H1 (cell line): ENCODE results near the gene STRN4. TPM values are rescaled to one million over a fixed set of nuclear protein-coding genes. Genes with fewer than 3 reads are reported as not detected.

Experiments
- CTCF ChIA-PET: fragments of 300-600 bp; sonication (Branson Sonifier 250); formaldehyde crosslinking; loops from one replicate; lab custom pipeline; 2021; ENCODE audit not compliant: partially characterized antibody; lab: Charles Lee
- POLR2A ChIA-PET: fragments of 300-600 bp; sonication (Branson Sonifier 250); formaldehyde crosslinking; loops from one replicate; lab custom pipeline; 2021; ENCODE audit warnings: inconsistent platforms; ENCODE audit not compliant: partially characterized antibody; lab: Charles Lee
- DNase-seq, 2 experiments: peaks; one replicate each; pipeline versions ENCODE4 v3.0.0 to v3.0.0-alpha.2; 2010 to 2022; ENCODE audit warnings: low spot score in 2 of 2, low read depth in 1 of 2, mixed read lengths in 1 of 2
- FAIRE-seq: peaks from 2 replicates; lab custom pipeline; 2011; peaks lifted over from hg19 to GRCh38; lab: Jason Lieb, UNC
- H2AFZ ChIP-seq: 2 replicates; pipeline ENCODE4 v1.8.1; 2012; ENCODE audit warnings: low read length, inconsistent platforms
- H2AK5ac ChIP-seq: 2 replicates; pipeline ENCODE4 v1.6.1; 2013; ENCODE audit warnings: low read depth, low read length
- H2BK120ac ChIP-seq: replicated peaks from 2 replicates; pipeline ENCODE3; 2013; ENCODE audit warnings: low read depth, low read length, inconsistent platforms
- H2BK12ac ChIP-seq: 2 replicates; pipeline ENCODE4 v1.6.1; 2013; ENCODE audit warnings: low read depth, low read length
- H2BK15ac ChIP-seq: 2 replicates; pipeline ENCODE4 v1.6.1; 2013; ENCODE audit warnings: low read length
- H2BK20ac ChIP-seq: 2 replicates; pipeline ENCODE4 v1.6.1; 2013; ENCODE audit warnings: low read length
- H2BK5ac ChIP-seq: 2 replicates; pipeline ENCODE4 v1.6.1; 2013; ENCODE audit warnings: low read depth, low read length
- H3K14ac ChIP-seq: 2 replicates; pipeline ENCODE4 v1.6.1; 2013; ENCODE audit warnings: inconsistent platforms; ENCODE audit not compliant: insufficient read length
- H3K18ac ChIP-seq: 2 replicates; pipeline ENCODE4 v1.6.1; 2013; ENCODE audit warnings: low read length; ENCODE audit errors: extremely low read depth
- H3K23ac ChIP-seq: 2 replicates; pipeline ENCODE4 v1.6.1; 2013; ENCODE audit warnings: inconsistent platforms; ENCODE audit not compliant: insufficient read length
- H3K23me2 ChIP-seq: 2 replicates; pipeline ENCODE4 v1.6.1; 2013; ENCODE audit warnings: low read depth, low read length
- H3K27ac ChIP-seq: 2 replicates; pipeline ENCODE4 v1.6.1; 2011; ENCODE audit warnings: low read depth, low read length, inconsistent platforms
- H3K27me3 ChIP-seq, 4 experiments: replicated peaks in 1 of 4; 1 replicate in 1 of 4; 2 replicates in 3 of 4; pipeline versions ENCODE4 v1.6.1 to v1.8.1; 2011 to 2013; ENCODE audit warnings: low read length in 3 of 4, mild to moderate bottlenecking in 3 of 4, inconsistent platforms in 2 of 4, mixed read lengths in 2 of 4, moderate library complexity in 1 of 4; ENCODE audit not compliant: control insufficient read depth in 3 of 4, insufficient read depth in 3 of 4; ENCODE audit errors: extremely low read depth in 1 of 4
- H3K36me3 ChIP-seq, 4 experiments: 2 replicates each; pipeline versions ENCODE4 v1.6.1 to v1.8.1; 2011 to 2013; ENCODE audit warnings: mild to moderate bottlenecking in 4 of 4, low read length in 3 of 4, moderate library complexity in 2 of 4, control low read depth in 1 of 4, inconsistent platforms in 1 of 4; ENCODE audit not compliant: insufficient read depth in 4 of 4, control insufficient read depth in 2 of 4
- H3K4ac ChIP-seq: replicated peaks from 2 replicates; pipeline ENCODE3; 2013; ENCODE audit warnings: low read length, low read depth, mixed read lengths, inconsistent platforms; ENCODE audit not compliant: insufficient read length
- H3K4me1 ChIP-seq, 4 experiments: replicated peaks in 1 of 4; 1 replicate in 1 of 4; 2 replicates in 3 of 4; pipeline versions ENCODE4 v1.6.1 to v1.8.1; 2011 to 2013; ENCODE audit warnings: low read length in 3 of 4, inconsistent platforms in 2 of 4, mixed read lengths in 1 of 4; ENCODE audit not compliant: insufficient read depth in 4 of 4, control insufficient read depth in 3 of 4
- H3K4me2 ChIP-seq, 2 experiments: 2 replicates each; pipeline versions ENCODE4 v1.6.1 to v1.8.1; 2011 to 2013; ENCODE audit warnings: low read depth in 2 of 2, low read length in 2 of 2, control low read depth in 1 of 2, inconsistent platforms in 1 of 2, mild to moderate bottlenecking in 1 of 2; ENCODE audit not compliant: insufficient read depth in 1 of 2
- H3K4me3 ChIP-seq, 4 experiments: fragments of 200-600, 300-600 bp in 1 of 4; sonication (generic), shearing (Covaris generic), sonication (Bioruptor Twin) in 1 of 4; 2 replicates each; pipeline versions ENCODE4 v1.5.1 to v1.8.1; 2011 to 2016; ENCODE audit warnings: low read length in 4 of 4, low read depth in 3 of 4, control low read depth in 2 of 4, inconsistent platforms in 2 of 4, mild to moderate bottlenecking in 2 of 4, mixed read lengths in 1 of 4, moderate library complexity in 1 of 4; ENCODE audit not compliant: insufficient read depth in 2 of 4; ENCODE audit errors: extremely low read depth in 1 of 4
- H3K56ac ChIP-seq: replicated peaks from 2 replicates; pipeline ENCODE3; 2013; ENCODE audit warnings: low read depth, mild to moderate bottlenecking, mixed read lengths, low read length, inconsistent platforms; ENCODE audit not compliant: insufficient read length
- H3K79me1 ChIP-seq: 2 replicates; pipeline ENCODE4 v1.6.1; 2013; ENCODE audit warnings: low read depth, low read length, control low read depth
- H3K79me2 ChIP-seq, 2 experiments: 2 replicates each; pipeline versions ENCODE4 v1.6.1 to v1.8.1; 2012 to 2013; ENCODE audit warnings: low read length in 2 of 2, mild to moderate bottlenecking in 2 of 2, inconsistent platforms in 1 of 2; ENCODE audit not compliant: insufficient read depth in 2 of 2, control insufficient read depth in 1 of 2
- H3K9ac ChIP-seq, 4 experiments: replicated peaks in 1 of 4; 1 replicate in 1 of 4; 2 replicates in 3 of 4; pipeline versions ENCODE4 v1.6.1 to v1.8.1; 2011 to 2013; ENCODE audit warnings: low read depth in 3 of 4, low read length in 3 of 4, control low read depth in 2 of 4, mild to moderate bottlenecking in 2 of 4, moderate library complexity in 2 of 4, inconsistent platforms in 1 of 4; ENCODE audit errors: extremely low read depth in 1 of 4
- H3K9me3 ChIP-seq, 2 experiments: 2 replicates each; pipeline versions ENCODE4 v1.6.1 to v1.8.1; 2012 to 2013; ENCODE audit warnings: mild to moderate bottlenecking in 2 of 2, moderate library complexity in 2 of 2, control low read depth in 1 of 2, inconsistent platforms in 1 of 2, low read depth in 1 of 2, low read length in 1 of 2, mixed read lengths in 1 of 2; ENCODE audit not compliant: insufficient read depth in 2 of 2
- H4K20me1 ChIP-seq, 2 experiments: replicated peaks in 1 of 2; 2 replicates each; pipeline versions ENCODE3 to v1.8.1; 2011 to 2013; ENCODE audit warnings: inconsistent platforms in 2 of 2, low read length in 2 of 2, mild to moderate bottlenecking in 1 of 2; ENCODE audit not compliant: insufficient read depth in 2 of 2, control insufficient read depth in 1 of 2
- H4K5ac ChIP-seq: 2 replicates; pipeline ENCODE4 v1.6.1; 2013; ENCODE audit warnings: low read length, low read depth, mixed read lengths, inconsistent platforms; ENCODE audit not compliant: insufficient read length
- H4K8ac ChIP-seq: 2 replicates; pipeline ENCODE4 v1.8.0; 2013; ENCODE audit warnings: mild to moderate bottlenecking, moderate library complexity, low read length, inconsistent platforms; ENCODE audit not compliant: insufficient read depth; ENCODE audit errors: extremely low read depth
- H4K91ac ChIP-seq: replicated peaks from 2 replicates; pipeline ENCODE3; 2013; ENCODE audit warnings: low read length, mixed read lengths, inconsistent platforms; ENCODE audit not compliant: insufficient read length
- BRCA1 ChIP-seq: IDR thresholded peaks from 2 replicates; pipeline ENCODE4 v1.6.1; 2012; ENCODE audit warnings: low read depth, low read length, improper control_type of control experiment
- CBX5 ChIP-seq: fragments of 300-800, 300-1000 bp; sonication (generic); IDR thresholded peaks from 2 replicates; pipeline ENCODE4 v1.7.1; 2016; ENCODE audit warnings: antibody characterized with exemption, low read length, low read depth
- CHD1 ChIP-seq: IDR thresholded peaks from 2 replicates; pipeline ENCODE4 v1.6.1; 2012; ENCODE audit warnings: low read depth, low read length, improper control_type of control experiment
- EP300 ChIP-seq, 2 experiments: IDR thresholded peaks; 1 replicate in 1 of 2; 2 replicates in 1 of 2; pipeline ENCODE4 v1.6.1; 2011 to 2012; ENCODE audit warnings: low read depth in 2 of 2, low read length in 2 of 2, mild to moderate bottlenecking in 2 of 2, borderline replicate concordance in 1 of 2, inconsistent platforms in 1 of 2, moderate library complexity in 1 of 2
- HDAC2 ChIP-seq, 2 experiments: fragments of 300-600 bp in 1 of 2; sonication (generic) in 1 of 2; IDR thresholded peaks; 2 replicates each; pipeline ENCODE4 v1.6.1; 2011 to 2012; ENCODE audit warnings: low read depth in 2 of 2, low read length in 2 of 2, mild to moderate bottlenecking in 2 of 2, moderate library complexity in 2 of 2, borderline replicate concordance in 1 of 2, inconsistent platforms in 1 of 2
- NRF1 ChIP-seq: IDR thresholded peaks from 2 replicates; pipeline ENCODE4 v1.6.1; 2011; ENCODE audit warnings: mild to moderate bottlenecking, low read depth, low read length, improper control_type of control experiment
- POU5F1 ChIP-seq: IDR thresholded peaks from 2 replicates; pipeline ENCODE4 v1.6.1; 2011; ENCODE audit warnings: low read depth, mild to moderate bottlenecking, low read length, moderate library complexity
- SP2 ChIP-seq: IDR thresholded peaks from 2 replicates; pipeline ENCODE4 v1.6.1; 2012; ENCODE audit warnings: mild to moderate bottlenecking, low read length, inconsistent platforms
- SUZ12 ChIP-seq: fragments of 200-600 bp; sonication (generic); IDR thresholded peaks from 2 replicates; pipeline ENCODE4 v1.6.1; 2012; ENCODE audit warnings: mild to moderate bottlenecking, inconsistent platforms, low read length, moderate library complexity, mixed read lengths
- WGBS, 2 experiments: shearing (Covaris generic) in 1 of 2; methylation state at CpG; one replicate each; pipeline versions ENCODE4 v1.1.6 to v1.1.7; 2013 to 2015; ENCODE audit warnings: low lambda C conversion rate in 2 of 2, mixed read lengths in 2 of 2, inconsistent platforms in 1 of 2, low coverage in 1 of 2, missing lambda C conversion rate in 1 of 2; ENCODE audit not compliant: insufficient replicate concordance in 2 of 2, insufficient coverage in 1 of 2, insufficient read length in 1 of 2; ENCODE audit errors: extremely low coverage in 1 of 2, missing lambda C conversion rate in 1 of 2; 5-methylcytosine and 5-hydroxymethylcytosine counted together
- polyA plus RNA-seq, 7 experiments: library from polyadenylated mRNA; depleted of rRNA in 3 of 7; stranded (reverse) in 5 of 7; unstranded in 2 of 7; fragments of >200 nt in 5 of 7; fragments of 200-250 nt in 2 of 7; gene quantifications; 1 replicate in 5 of 7; 2 replicates in 1 of 7; 4 replicates in 1 of 7; pipeline versions ENCODE4 v1.2.1 to v1.2.3, GENCODE V29; 2011 to 2013; ENCODE audit warnings: missing spikeins in 2 of 7, mixed read lengths in 2 of 7
- total RNA-seq: library from RNA; stranded (reverse); fragmentation: NEBNext Ultra II Directional; extraction: Animal tissue kit (Norgen Biotek cat#: 25700); gene quantifications from 2 replicates; pipeline ENCODE4 v1.2.1, GENCODE V29; 2021
- TF ChIP-seq, protein P1 (sequence below): IDR thresholded peaks from 2 replicates; pipeline ENCODE4 v1.6.1; 2012; ENCODE audit warnings: inconsistent platforms
- TF ChIP-seq, protein P2 (sequence below): IDR thresholded peaks from 2 replicates; pipeline ENCODE4 v1.6.1; 2012; ENCODE audit warnings: low read length, inconsistent platforms

STRN4 gene
- total and polyA plus RNA-seq, 2 of the 8 experiments (the other 6 are each of a cell fraction or from before 2014, with no cell fraction given) = 120 to 187 TPM

DNA sequence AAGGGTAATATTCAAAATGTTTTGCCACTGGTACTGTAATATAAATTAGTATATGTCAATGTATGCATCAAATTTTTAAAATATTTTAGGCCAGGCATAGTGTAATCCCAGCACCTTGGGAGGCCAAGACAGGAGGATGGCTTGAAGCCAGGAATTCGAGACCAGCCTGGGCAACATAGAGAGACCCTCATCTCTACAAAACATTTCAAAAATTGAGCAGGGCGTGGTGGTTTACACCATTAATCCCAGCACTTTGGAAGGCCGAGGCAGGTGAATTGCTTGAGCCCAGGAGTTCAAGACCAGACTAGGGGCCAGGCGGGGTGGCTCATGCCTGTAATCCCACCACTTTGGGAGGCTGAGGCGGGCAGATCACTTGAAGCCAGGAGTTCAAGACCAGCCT lies 14.1 kb upstream of the STRN4 start:
- CTCF ChIA-PET = interaction anchor here (1.0 to 1.2 kb wide), 2 partner anchors 12 to 19 kb away, joined by 3 read pairs; no protein-coding TSS in a partner anchor
- H2BK20ac ChIP-seq = no peak overlapping the region
- no peak overlapping the region for H2BK120ac ChIP-seq
- H3K27ac ChIP-seq = no peak overlapping the region
- H3K14ac ChIP-seq = no peak overlapping the region
- H3K4ac ChIP-seq = no peak overlapping the region
- POLR2A ChIA-PET = interaction anchor here (1.0 to 4.0 kb wide), 4 partner anchors 12 to 28 kb away, joined by 4 to 14 read pairs (median 5); partner anchors contain the start of gene SLC1A5
- H3K79me2 ChIP-seq = no peaks in the 10 kb centered on the region
- H3K27me3 ChIP-seq = no peaks in the 10 kb centered on the region
- H3K18ac ChIP-seq = no peak overlapping the region
- H4K20me1 ChIP-seq = peaks cover 6 to 7% of the 10 kb centered on the region in 2 experiments
- no peak overlapping the region for H3K4me2 ChIP-seq
- no peak overlapping the region for H2BK12ac ChIP-seq
- H3K23me2 ChIP-seq = no peaks in the 10 kb centered on the region
- H2AK5ac ChIP-seq = no peak overlapping the region
- H2BK5ac ChIP-seq = no peak overlapping the region
- no peak overlapping the region for H3K23ac ChIP-seq
- DNase-seq = no peak
- H3K4me3 ChIP-seq = no peak overlapping the region
- FAIRE-seq = no peak
- no peaks in the 10 kb centered on the region; a peak in 1 of 4 replicates for H3K9me3 ChIP-seq
- no peak overlapping the region for H2BK15ac ChIP-seq
- H4K5ac ChIP-seq = no peak overlapping the region
- H3K4me1 ChIP-seq = peaks cover 0 to 5% (median 0%) of the 10 kb centered on the region in 4 experiments; a peak in 4 of 7 replicates
- H3K56ac ChIP-seq = no peak overlapping the region
- WGBS, 2 experiments = 82% methylated on average over 5 of the region's 5 CpGs; no CpG with 5 or more reads in 1 of the 2 experiments
- no peak overlapping the region for H4K91ac ChIP-seq
- no peak overlapping the region for H2AFZ ChIP-seq
- H3K36me3 ChIP-seq = peaks cover 0 to 14% (median 3%) of the 10 kb centered on the region in 4 experiments; a peak in 2 of 8 replicates
- no peak overlapping the region for H4K8ac ChIP-seq
- no peaks in the 10 kb centered on the region for H3K79me1 ChIP-seq
- no peak overlapping the region for H3K9ac ChIP-seq
- TF ChIP-seq SP2 = no peak
- no peak for TF ChIP-seq SUZ12
- no peak for TF ChIP-seq CBX5
- TF ChIP-seq, protein P1, sequence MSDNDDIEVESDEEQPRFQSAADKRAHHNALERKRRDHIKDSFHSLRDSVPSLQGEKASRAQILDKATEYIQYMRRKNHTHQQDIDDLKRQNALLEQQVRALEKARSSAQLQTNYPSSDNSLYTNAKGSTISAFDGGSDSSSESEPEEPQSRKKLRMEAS = no peak
- no peak for TF ChIP-seq NRF1
- no peak for TF ChIP-seq EP300 (IDR thresholded peaks at IDR 0.05; ENCODE audit: borderline replicate concordance in 1 of 2, low read depth in 2 of 2, low read length in 2 of 2)
- no peak for TF ChIP-seq BRCA1
- no peak for TF ChIP-seq POU5F1
- no peak for TF ChIP-seq CHD1
- TF ChIP-seq HDAC2 (IDR thresholded peaks at IDR 0.05; ENCODE audit: borderline replicate concordance in 1 of 2, low read depth in 2 of 2, low read length in 2 of 2) = no peak
- TF ChIP-seq, protein P2, sequence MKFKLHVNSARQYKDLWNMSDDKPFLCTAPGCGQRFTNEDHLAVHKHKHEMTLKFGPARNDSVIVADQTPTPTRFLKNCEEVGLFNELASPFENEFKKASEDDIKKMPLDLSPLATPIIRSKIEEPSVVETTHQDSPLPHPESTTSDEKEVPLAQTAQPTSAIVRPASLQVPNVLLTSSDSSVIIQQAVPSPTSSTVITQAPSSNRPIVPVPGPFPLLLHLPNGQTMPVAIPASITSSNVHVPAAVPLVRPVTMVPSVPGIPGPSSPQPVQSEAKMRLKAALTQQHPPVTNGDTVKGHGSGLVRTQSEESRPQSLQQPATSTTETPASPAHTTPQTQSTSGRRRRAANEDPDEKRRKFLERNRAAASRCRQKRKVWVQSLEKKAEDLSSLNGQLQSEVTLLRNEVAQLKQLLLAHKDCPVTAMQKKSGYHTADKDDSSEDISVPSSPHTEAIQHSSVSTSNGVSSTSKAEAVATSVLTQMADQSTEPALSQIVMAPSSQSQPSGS = no peak
